SK-N-MC (cell line): ENCODE measurements around the gene SESN2.

Experiments
- DNase-seq: peaks from one replicate; pipeline ENCODE4 v3.0.0-alpha.2; 2011; ENCODE audit warnings: low read depth, low spot score
- H3K27ac ChIP-seq: fragments of 200-600 bp; sonication (generic); 2 replicates; pipeline ENCODE4 v1.5.1; 2016; ENCODE audit warnings: mixed run types
- H3K36me3 ChIP-seq: fragments of 200-600 bp; sonication (generic); 2 replicates; pipeline ENCODE4 v1.6.1; 2017; ENCODE audit warnings: antibody characterized with exemption, low read length, mixed read lengths; ENCODE audit not compliant: insufficient read depth
- H3K4me3 ChIP-seq: fragments of 200-600 bp; sonication (generic); 2 replicates; pipeline ENCODE4 v1.5.1; 2016
- H3K9ac ChIP-seq: fragments of 200-600 bp; sonication (generic); 2 replicates; pipeline ENCODE4 v1.8.0; 2017; ENCODE audit warnings: mixed run types, mixed read lengths; ENCODE audit not compliant: insufficient read length
- H3K9me3 ChIP-seq: fragments of 200-600 bp; sonication (generic); 2 replicates; pipeline ENCODE4 v1.6.1; 2017; ENCODE audit warnings: low read depth, mild to moderate bottlenecking, antibody characterized with exemption, low read length, moderate library complexity, mixed read lengths
- EZH2 ChIP-seq: fragments of 200-600 bp; sonication (generic); IDR thresholded peaks from one replicate; pipeline ENCODE4 v1.6.1; 2017; ENCODE audit warnings: antibody characterized with exemption
- FOXP2 ChIP-seq: optimal IDR thresholded peaks from 2 replicates; pipeline ENCODE3; 2011; ENCODE audit warnings: mild to moderate bottlenecking, moderate library complexity; ENCODE audit not compliant: insufficient read depth; ENCODE audit errors: extremely low read length, control extremely low read depth
- POLR2AphosphoS5 ChIP-seq: IDR thresholded peaks from 2 replicates; pipeline ENCODE4 v1.6.1; 2012; ENCODE audit warnings: mild to moderate bottlenecking, low read depth, low read length, borderline replicate concordance

Gene SESN2

DNA sequence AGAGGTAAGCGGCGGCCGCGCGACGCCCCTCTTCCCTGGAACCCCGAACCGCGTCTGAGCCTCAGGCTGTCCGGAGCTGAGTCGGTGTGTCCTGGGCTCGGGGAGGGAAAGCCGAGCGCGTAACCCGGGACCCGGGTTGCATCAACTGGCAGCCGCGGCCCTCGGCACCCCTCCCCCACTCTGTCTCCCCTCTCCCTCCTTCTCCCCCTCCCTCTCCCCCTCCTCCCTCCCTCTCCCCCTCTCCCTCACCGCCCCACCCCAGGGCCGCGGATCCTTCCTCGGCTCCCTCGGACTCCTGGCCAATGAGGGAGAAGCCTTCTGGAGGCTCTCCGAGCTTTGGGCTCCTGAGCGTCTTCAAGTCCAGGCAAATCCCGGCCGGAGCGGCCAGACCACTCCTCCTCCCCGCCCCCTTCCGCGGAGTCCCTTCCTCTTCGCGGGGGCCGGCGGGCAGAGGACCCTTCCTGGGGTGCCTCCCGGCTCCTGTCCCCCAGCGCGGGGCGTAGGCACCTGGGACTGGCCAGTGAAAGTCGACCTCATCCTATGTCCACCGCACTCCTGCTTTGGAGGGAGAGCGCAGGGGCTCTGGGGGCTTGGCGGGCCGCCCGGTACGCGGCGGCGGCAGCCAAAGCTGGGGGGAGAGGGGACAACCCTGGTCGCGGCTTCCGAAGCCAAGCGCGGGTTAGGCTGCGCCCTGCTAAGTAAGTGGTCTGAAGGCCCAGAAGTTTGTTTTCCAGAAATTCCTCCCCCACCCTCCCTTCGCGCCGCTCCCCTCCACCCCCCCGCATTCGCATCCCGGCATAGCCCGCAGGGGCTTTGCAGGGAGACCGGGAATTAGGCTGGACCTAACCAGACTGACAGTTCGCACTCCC is 850 bp downstream of the SESN2 start:
- Histone ChIP-seq H3K27ac (peak overlapping the region; percentile 62; the same call in 1 of the 2 replicates), H3K9ac (peak overlapping the region; percentile 96), H3K36me3 (no peaks in the 10 kb centered on the region; the same call in 1 of the 2 replicates), H3K9me3 (no peaks in the 10 kb centered on the region), H3K4me3 (peak overlapping the region; percentile 96)
- DNase-seq: no peak
- TF ChIP-seq FOXP2 (no peak), EZH2 (no peak), POLR2AphosphoS5 (no peak)

DNA sequence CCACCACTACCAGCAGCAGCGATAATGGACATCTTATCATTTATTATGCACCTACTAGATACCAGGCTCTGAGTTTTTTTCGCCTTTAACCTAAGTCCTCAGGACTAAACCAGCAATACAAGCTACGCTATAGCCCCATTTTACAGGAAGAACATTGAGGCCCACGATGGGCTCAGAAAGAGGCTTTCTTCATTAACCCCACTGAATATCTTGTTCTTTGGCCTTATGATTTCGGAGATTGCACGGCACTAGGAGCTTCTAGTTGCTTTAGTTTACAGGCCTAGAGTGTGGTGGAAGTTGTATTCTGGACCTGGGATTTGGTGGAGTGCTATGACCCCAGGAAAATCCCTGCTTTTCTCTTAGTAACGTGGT is 1.5 kb downstream of the SESN2 start:
- H3K4me3 ChIP-seq: peak overlapping the region; percentile 96
- peak overlapping the region; percentile 96 for H3K9ac ChIP-seq
- H3K27ac ChIP-seq: no peak overlapping the region
- no peaks in the 10 kb centered on the region for H3K9me3 ChIP-seq
- no peaks in the 10 kb centered on the region; the same call in 1 of the 2 replicates for H3K36me3 ChIP-seq
- DNase-seq: no peak
- TF ChIP-seq POLR2AphosphoS5: no peak
- TF ChIP-seq FOXP2: no peak

DNA sequence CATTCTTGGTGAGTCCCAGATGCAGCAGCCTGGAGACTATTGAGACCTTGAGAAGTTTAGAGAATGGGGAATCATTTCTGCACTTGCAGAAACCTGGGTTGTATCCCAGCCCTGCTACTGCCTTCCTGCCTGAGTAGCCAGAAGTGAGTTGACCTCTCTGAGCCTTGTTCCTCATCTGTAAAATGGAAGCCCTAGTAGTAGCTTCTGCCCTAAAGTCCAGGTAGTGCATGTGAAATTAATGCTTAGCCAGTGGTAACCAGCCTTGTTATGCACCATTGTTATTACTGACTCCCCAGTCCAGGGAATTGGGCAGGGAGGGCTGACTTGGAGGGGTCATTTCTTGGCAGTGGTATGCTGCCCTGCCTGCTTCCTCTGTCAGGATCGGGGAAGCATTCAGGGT is 5.6 kb downstream of the SESN2 start:
- DNase-seq: no peak
- no peak overlapping the region for H3K9ac ChIP-seq
- H3K9me3 ChIP-seq: no peaks in the 10 kb centered on the region
- peaks cover 6% of the 10 kb centered on the region; the same call in 1 of the 2 replicates for H3K36me3 ChIP-seq
- no peak overlapping the region for H3K27ac ChIP-seq
- no peak overlapping the region for H3K4me3 ChIP-seq
- TF ChIP-seq POLR2AphosphoS5: no peak
- no peak for TF ChIP-seq EZH2
- no peak for TF ChIP-seq FOXP2

DNA sequence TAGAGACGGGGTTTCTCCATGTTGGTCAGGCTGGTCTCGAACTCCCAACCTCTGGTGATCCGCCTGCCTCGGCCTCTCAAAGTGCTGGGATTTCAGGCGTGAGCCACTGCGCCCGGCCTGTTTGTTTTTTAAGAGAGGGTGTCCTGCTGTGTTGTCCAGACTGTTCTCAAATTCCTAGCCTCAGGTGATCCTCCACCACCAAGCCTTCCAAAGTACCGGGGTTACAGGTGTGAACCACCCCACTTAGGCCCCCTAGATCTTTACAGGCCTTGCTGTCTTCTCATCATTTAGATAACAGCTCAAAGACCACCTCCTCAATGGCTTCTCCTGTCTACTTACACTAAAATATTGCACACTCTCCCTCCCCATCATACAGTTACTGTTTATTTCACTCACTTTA is 6.3 kb downstream of the SESN2 start:
- Histone ChIP-seq H3K27ac (no peak overlapping the region), H3K9ac (no peak overlapping the region), H3K36me3 (peaks cover 7% of the 10 kb centered on the region; the same call in 1 of the 2 replicates), H3K9me3 (no peaks in the 10 kb centered on the region), H3K4me3 (no peak overlapping the region)
- no peak for DNase-seq
- no peak for TF ChIP-seq EZH2
- no peak for TF ChIP-seq FOXP2
- no peak for TF ChIP-seq POLR2AphosphoS5

DNA sequence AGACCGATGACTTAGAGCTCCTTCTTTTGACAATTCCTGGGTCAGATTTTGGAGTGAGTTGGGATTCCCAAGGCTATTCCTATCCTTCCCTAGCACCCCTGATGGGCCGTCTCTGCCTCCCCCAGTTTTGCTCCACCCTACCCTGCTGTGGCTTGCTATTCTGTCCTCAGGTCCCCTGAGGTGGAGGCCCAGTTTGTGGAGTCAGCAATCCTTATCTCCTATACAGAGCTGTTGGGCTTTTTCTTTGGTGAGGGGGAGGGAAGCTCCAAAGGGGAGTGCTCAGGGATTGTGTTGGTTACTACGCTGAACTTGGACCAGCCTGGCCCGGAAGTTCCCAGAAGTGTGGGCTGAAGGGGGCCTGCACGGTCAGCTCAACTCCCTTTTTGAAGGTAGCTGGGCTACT is 7.6 kb downstream of the SESN2 start:
- H3K27ac ChIP-seq: no peak overlapping the region
- no peak for DNase-seq
- H3K9me3 ChIP-seq: no peaks in the 10 kb centered on the region
- H3K36me3 ChIP-seq: peaks cover 20% of the 10 kb centered on the region; the same call in 1 of the 2 replicates
- TF ChIP-seq EZH2: no peak
- no peak overlapping the region for H3K9ac ChIP-seq
- H3K4me3 ChIP-seq: no peak overlapping the region

DNA sequence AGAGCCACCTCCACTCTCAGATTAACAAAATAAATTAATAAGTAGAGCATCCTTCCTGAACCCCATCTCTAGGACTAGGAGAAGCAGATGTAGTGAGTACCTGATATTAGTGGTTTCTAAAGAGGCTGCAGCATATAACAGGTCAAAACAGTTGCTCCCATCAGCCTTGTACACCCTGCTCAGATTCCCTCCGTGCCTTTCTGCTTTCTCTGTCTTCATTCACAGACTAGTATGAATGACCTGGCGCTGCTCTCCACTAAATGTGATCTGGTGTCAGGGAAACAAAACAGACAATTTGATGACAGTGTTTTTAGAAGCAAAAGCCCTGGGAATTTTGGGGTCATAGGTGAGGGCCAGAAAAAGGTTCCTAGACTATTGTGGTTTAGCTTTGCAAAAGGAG is 8.3 kb downstream of the SESN2 start:
- no peak for DNase-seq
- H3K27ac ChIP-seq: no peak overlapping the region
- no peak overlapping the region for H3K9ac ChIP-seq
- TF ChIP-seq POLR2AphosphoS5 (no peak), EZH2 (no peak), FOXP2 (no peak)
- peaks cover 27% of the 10 kb centered on the region; the same call in 1 of the 2 replicates for H3K36me3 ChIP-seq
- H3K9me3 ChIP-seq: no peaks in the 10 kb centered on the region
- no peak overlapping the region for H3K4me3 ChIP-seq

DNA sequence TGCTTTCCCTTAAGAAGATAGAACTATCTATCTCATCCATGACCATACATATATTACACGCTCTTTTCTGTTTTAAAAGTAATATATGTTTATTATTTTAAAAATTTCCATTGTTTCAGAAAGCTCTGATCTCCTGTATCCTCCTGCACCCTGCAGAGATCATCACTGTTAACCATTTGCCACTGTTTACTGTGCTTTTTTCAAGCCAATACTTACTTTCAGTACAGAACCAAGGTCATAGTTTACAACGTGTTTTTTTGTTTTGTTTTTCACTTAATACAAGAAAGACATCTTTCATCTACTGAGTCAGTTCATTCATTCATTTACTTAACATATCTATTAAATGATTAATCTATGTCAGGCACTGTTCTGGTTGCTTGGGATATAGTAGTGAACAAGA is 10.2 kb downstream of the SESN2 start:
- Histone ChIP-seq H3K9me3 (no peaks in the 10 kb centered on the region), H3K27ac (no peak overlapping the region), H3K36me3 (peaks cover 46% of the 10 kb centered on the region; the same call in 1 of the 2 replicates), H3K4me3 (no peak overlapping the region), H3K9ac (no peak overlapping the region)
- TF ChIP-seq EZH2: no peak
- TF ChIP-seq POLR2AphosphoS5: no peak
- TF ChIP-seq FOXP2: no peak
- no peak for DNase-seq

DNA sequence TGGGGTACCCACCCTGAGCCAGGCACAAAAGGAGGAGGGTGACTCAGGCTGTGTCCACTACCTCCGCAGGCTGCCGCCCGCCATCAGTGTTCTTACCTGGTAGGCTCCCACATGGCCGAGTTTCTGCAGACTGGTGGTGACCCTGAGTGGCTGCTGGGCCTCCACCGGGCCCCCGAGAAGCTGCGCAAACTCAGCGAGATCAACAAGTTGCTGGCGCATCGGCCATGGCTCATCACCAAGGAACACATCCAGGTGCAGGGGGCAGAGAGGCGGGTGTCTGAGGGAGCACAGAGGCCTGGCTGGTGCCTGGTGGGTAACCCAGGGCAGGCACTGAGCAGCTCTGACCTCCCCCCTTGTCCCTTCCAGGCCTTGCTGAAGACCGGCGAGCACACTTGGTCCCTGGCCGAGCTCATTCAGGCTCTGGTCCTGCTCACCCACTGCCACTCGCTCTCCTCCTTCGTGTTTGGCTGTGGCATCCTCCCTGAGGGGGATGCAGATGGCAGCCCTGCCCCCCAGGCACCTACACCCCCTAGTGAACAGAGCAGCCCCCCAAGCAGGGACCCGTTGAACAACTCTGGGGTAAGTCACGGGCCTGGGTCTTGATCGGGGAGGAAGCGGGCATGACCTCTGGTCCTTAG is 13.0 kb downstream of the SESN2 start:
- peaks cover 64% of the 10 kb centered on the region; the same call in 1 of the 2 replicates for H3K36me3 ChIP-seq

More for the DNA sequence above, 13.0 kb downstream of the SESN2 start:
- TF ChIP-seq EZH2 (no peak), FOXP2 (no peak), POLR2AphosphoS5 (no peak)
- Histone ChIP-seq H3K27ac (no peak overlapping the region), H3K9me3 (no peaks in the 10 kb centered on the region), H3K4me3 (no peak overlapping the region), H3K9ac (no peak overlapping the region)
- DNase-seq: no peak
